Measurements from ENCODE around the gene TRH.
"Not testable (repeated sequence)": the region's sequence is repeated elsewhere in the genome, so short reads cannot be mapped to it uniquely, and the experiment has no call there.

TRH gene

GRCh38 chr3:130013246-130013645 lies 38.7 kb downstream of the TRH start:
- not testable (repeated sequence) for DNase-seq

GRCh38 chr3:130014526-130014925 lies 40.0 kb downstream of the TRH start:
- no peak for DNase-seq

GRCh38 chr3:130017661-130018060 lies 43.1 kb downstream of the TRH start:
- not testable (repeated sequence) for DNase-seq

GRCh38 chr3:130026146-130026829 lies 51.8 kb downstream of the TRH start:
- DNase-seq = not testable (repeated sequence)

DNA sequence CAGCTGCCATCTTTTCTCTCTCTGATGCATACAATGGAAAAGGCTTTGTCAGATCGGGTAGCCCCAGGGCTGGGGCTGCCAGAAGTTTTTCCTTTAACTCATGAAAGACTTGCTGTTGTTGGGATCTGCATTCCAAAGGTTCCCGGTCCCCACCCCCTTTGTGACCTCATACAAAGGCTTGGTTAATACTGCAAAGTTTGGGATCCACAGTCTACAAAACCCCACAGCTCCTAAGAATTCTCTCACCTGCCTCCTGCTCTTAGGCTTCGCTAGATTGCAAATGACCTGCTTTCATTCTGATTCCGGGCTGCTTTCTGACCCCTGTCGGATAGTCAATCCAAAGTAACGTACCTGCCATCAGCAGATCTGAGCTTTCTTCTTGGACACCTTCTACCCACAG lies 52.9 kb downstream of the TRH start:
- not testable (repeated sequence) for DNase-seq
